GM21723 (cell line): ENCODE results near the gene LARGE1.
"Not testable (repeated sequence)": the region's sequence is repeated elsewhere in the genome, so short reads cannot be mapped to it uniquely, and the experiment has no call there.

Source experiments
- ATAC-seq: cut with Tn5 transposase; IDR thresholded peaks from one replicate; pipeline ENCODE4 v1.9.1; 2021; ENCODE audit warnings: mild to moderate bottlenecking, moderate library complexity; ENCODE audit not compliant: unreplicated experiment

The LARGE1 gene

DNA sequence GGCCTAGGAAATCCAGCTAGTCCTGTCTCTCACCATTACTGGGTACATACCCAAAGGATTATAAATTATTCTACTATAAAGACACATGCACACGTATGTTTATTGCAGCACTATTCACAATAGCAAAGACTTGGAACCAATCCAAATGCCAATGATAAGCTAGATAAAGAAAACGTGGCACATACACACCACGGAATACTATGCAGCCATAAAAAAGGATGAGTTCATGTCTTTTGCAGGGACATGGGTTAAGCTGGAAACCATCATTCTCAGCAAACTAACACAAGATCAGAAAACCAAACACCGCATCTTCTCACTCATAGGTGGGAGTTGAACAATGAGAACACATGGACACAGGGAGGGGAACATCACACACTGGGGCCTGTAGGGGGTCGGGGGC, 61.6 kb downstream of the LARGE1 start:
- ATAC-seq, result not testable (repeated sequence)

DNA sequence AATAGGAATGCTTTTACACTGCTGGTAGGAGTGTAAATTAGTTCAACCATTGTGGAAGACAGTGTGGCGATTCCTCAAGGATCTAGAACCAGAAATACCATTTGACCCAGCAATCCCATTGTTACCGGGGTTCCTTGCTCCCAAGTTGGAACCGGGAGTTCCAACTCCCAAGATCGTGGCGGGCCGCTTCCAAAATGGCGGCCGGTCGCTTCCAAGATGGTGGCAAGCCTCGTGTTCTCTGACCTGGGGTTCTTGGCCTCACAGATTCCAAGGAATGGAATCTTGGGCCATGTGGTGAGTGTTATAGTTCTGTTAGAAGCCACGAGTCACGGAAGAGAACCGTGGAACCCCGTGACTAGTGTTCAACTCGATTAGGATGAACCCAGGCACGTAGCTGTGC, 62.5 kb downstream of the LARGE1 start:
- ATAC-seq, result not testable (repeated sequence)

DNA sequence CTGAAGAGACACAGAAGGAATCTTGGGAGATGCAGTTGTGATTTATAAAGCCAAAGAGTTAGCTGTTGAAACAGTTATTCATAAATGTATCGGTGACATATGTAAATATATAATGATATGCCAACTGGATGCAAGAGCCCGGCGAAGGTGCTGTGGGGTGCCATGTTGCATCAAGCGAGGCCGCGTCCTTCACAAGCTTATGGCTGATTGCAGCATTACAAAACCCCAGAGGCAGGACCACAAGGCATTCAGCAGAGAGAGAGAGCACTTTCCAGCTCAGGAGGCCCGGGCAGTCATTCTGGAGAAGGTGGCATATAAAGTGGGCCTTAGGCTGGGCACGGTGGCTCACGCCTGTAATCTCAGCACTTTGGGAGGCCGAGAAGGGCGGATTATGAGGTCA, 65.6 kb downstream of the LARGE1 start:
- ATAC-seq, result no peak

DNA sequence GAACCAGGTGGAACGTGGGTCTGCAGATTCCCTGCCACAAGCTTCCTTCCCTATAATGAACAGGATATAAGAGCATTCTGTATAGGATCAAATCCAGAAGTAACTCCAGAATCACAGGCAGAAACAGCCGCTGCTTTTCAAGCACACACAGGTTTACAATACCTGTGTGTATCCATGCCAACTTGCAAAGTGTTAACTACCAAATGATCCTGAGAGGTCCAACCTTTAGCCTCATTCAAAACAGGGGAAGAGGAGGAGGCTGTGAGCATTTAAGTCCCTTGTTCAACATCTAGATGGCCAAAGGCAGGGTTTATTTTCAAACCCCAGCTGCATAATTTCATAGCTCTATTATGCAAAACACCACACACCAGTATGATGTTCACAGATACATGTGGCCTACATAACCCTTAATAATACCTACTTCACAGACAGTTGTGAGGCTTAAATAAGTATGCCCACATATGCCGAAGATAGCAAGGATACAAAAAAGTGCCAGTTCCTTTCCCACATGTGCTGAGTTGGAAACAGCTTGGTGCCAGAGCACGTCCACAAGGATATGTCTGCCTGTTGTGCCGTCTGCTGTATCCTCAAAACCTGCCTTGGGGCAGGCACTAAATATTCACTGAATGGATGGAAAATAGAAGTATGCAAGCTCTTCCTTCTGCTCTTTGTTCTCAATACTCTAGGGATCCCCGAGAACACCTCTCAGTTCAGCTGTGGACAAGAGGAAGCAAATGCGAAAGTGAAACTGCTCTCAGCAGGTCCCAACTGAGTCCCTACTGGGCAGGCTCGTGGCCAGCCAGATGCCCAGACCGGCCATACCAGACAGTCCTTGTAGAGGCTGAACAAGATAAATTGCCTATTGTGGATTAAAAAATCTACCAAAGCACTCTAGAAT, 66.8 kb downstream of the LARGE1 start:
- ATAC-seq, result peak; percentile 93

- ATAC-seq, result no peak
These were observed 68.4 kb downstream of the LARGE1 start for GRCh38 chr22:33851821-33852384.

GRCh38 chr22:33851240-33851639, 69.0 kb downstream of the LARGE1 start:
- ATAC-seq, result no peak

- no peak for ATAC-seq
These were observed 69.6 kb downstream of the LARGE1 start for GRCh38 chr22:33850724-33851123.

DNA sequence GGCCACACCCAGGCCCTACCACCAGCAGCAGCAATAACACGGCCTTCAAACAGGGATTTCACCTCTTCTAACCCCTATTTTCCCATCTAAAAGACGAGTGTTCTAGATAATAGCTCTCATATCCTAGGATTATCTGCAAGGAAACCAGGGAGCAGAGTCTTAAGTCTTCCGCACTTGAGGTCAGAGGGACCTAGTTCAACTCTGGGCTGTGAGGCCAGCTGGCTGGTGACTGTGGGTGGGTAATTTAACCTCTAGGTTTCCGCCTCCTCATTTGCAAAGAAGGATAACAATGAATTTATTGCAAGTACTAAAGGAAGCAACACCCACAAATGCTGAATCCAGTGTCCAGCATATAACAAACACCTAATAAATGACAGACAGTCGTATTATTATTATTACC, 70.1 kb downstream of the LARGE1 start:
- ATAC-seq, result no peak

DNA sequence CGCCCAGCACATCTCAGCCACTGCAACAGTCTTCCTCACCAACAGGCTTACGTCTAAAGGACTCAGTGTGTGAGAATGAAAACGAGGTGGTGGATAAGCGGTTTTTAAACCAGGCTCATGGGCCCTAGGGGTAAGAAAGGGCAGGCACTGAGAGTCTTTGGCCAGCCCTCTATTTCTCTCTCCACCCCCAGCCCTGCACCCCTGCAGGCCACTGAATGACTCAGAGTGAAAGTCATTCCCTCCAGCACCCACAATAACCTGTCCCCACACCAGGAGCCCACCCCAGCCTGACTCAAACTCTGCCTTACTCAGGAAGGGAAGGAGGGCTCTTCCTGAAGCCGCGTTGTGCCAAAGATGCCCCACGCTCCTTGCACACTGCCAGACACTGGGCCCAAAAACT, 72.0 kb downstream of the LARGE1 start:
- no peak for ATAC-seq

- no peak for ATAC-seq
These were observed 76.0 kb downstream of the LARGE1 start for GRCh38 chr22:33844273-33844672.

DNA sequence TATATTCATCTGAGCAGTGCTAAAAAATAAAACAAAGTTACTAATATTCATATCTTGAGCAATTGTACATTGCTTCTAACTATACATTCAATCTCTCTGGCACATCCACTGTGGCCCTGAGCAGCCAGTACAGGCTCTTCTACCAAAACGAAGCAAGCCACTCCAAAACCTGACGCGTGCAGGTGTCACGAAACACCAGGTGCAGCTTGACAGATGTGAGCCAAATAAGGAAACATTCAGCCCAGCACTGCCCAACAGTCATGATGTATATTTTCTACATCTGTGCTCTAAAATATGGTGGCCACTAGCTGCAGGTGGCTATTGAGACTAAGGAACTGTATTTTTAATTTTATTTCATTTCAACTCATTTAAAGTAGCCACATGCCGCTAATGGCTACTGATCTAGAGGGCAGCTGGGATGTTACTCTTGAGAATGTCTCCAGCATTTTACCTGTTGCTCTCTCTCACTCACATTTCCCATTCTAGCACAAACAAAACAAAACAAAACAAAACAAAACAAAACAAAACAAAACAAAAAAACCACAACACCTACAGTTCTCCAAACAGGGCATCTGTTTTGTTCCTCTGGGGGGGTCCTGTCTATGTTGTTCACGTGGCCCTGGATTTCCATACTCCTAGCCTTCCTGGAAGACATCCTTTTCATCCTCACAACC, 77.7 kb downstream of the LARGE1 start:
- no peak for ATAC-seq

DNA sequence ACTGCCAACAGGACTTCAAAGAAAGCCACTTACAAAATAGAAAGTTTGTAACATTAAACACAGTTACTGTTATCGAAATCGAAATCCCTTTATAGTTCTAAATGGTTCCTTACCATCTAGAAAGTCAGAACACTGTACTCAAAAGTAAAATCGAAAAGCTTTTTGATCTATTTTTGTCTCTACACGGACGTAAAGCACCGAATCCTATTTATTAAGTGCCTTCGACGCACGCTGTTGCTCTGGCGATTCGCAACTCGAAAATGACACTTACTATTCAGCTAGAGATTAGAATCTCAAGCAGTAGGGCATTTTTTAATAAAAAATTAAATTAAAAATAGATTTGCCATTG, 78.3 kb downstream of the LARGE1 start:
- peak; percentile 63 for ATAC-seq

DNA sequence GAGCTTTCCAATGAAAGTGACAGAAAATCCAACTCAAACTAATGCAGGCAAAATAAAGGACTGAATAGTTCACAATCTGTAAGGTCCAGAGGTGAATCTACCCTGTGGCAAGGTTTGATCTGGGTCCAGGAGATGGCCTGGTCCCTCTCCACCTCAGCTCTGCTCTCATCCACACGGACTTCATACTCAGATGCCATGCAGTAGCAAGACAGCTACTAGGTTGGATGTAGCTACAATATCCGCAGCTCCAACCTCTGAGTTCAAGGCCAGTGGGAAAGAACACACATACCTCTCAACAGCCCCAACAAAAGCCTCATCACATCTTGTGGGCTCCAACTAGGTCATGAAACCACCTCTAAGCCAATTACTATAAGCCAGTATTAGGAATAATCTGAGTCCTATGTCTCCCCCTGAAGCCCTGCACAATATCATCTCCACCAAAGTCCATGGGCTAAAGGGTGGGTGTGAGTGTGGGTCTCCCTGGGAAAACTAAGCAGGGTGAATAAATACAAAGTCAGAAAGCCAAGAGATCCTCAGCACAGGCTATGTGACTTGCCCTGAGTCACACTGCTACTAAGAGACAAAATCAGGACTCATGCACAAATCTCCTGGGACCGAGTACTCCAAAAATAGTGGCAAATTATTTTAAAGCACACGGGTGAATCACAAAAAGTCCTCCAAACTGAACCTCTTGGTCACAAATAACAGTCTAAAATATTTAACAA, 78.8 kb downstream of the LARGE1 start:
- peak; percentile 33 for ATAC-seq

DNA sequence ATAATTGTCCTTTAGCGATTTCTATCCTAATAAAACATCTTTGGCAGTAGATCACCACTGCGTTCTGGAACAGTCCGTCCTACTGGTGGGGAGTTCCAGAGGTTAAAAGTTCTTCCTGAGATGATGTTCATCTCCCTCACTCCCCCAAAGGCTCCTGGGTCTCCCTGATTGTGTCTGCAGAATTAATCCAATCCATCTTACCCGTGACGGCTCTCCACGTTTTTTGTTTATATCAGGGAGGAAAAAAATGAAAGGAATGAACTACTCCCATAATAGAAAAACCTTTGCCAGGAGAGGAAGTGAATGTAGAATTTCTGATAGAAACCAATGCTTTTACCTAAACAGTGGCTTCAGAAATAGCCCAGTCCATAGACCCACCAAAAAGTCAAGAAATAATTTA, 81.6 kb downstream of the LARGE1 start:
- ATAC-seq, result no peak

DNA sequence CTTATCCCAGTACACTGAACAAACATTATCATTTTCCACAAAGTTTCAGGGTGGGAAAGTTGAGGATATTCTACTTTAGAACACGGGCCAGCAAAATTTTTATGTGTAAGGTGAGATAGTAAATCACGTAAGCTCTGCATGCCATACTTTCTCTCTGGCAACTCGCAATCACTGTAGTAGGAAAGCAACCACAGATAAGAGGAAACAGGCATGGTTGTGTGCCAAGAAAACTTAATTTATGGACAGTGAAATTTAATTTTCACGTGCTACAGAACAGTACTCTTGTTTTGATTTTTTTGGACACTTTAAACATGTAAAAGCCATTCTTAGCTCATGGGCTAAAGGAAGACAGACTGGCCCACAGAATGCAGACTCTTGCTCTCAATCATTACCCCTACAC, 82.5 kb downstream of the LARGE1 start:
- no peak for ATAC-seq

DNA sequence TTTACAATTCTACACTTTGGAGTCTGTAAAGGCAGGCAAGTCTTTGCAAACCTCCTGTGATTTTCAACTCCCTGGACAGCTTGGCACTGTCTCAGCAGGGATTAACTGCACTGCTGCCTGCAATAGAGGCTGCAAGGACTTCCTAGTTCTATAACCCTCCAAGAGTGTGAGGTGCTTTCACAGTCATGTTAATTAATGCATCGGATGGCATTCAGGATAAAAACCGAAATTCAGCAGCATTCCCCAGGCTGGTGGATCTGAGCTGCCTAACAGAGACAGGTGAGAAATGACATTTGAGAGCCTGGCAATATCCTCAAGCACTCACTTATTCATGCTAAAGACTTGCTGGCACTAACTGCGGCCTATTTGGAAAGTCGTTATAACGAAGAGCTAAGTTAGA, 85.0 kb downstream of the LARGE1 start:
- no peak for ATAC-seq

GRCh38 chr22:33832558-33833151, 87.6 kb downstream of the LARGE1 start:
- ATAC-seq, result no peak

- no peak for ATAC-seq
These were observed 88.6 kb downstream of the LARGE1 start for GRCh38 chr22:33831651-33832050.

DNA sequence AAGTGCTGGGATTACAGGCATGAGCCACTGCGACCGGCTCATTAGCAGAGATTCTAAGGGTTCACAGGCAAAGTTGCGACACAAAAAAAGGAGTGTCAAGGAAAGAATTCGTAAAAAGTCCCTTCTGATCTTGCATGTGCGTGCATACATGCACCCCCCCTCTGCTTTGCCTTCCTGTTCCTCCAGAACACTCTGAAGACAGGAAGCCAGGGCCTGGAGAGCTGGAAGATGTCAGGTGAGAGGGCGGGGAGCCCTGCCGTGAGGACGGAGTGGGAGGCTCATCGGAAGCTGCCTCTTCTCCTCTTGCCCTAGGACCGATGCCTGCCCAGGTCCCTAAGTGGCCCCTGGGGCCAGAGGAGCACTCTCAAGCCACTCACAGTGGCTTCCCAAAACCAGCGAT, 89.1 kb downstream of the LARGE1 start:
- no peak for ATAC-seq

GRCh38 chr22:33829546-33830280, 90.6 kb downstream of the LARGE1 start:
- ATAC-seq, result no peak
